GM21360 (cell line): ENCODE data around the gene CFAP299.
"Not testable (repeated sequence)": the region's sequence is repeated elsewhere in the genome, so short reads cannot be mapped to it uniquely, and the experiment has no call there.

Source experiments
- ATAC-seq: cut with Tn5 transposase; IDR thresholded peaks from one replicate; pipeline ENCODE4 v1.9.1; 2021; ENCODE audit warnings: mild to moderate bottlenecking, moderate library complexity; ENCODE audit not compliant: unreplicated experiment

CFAP299 gene

GRCh38 chr4:80324171-80324570 is 11.4 kb upstream of the CFAP299 start:
- ATAC-seq: no peak

GRCh38 chr4:80331693-80332092 is 3.8 kb upstream of the CFAP299 start:
- no peak for ATAC-seq

GRCh38 chr4:80333121-80333520 is 2.4 kb upstream of the CFAP299 start:
- ATAC-seq: no peak

GRCh38 chr4:80334568-80334967 is 962 bp upstream of the CFAP299 start:
- ATAC-seq: no peak

GRCh38 chr4:80335226-80335553 is 340 bp upstream of the CFAP299 start:
- ATAC-seq: no peak

- no peak for ATAC-seq
Observed at GRCh38 chr4:80336582-80336981, 1.1 kb downstream of the CFAP299 start.

- ATAC-seq: no peak
Observed at GRCh38 chr4:80340036-80340435, 4.5 kb downstream of the CFAP299 start.

- ATAC-seq: not testable (repeated sequence)
Observed at GRCh38 chr4:80342684-80343083, 7.2 kb downstream of the CFAP299 start.

GRCh38 chr4:80343887-80344286 is 8.4 kb downstream of the CFAP299 start:
- ATAC-seq: no peak

GRCh38 chr4:80360084-80360483 is 24.6 kb downstream of the CFAP299 start:
- ATAC-seq: no peak

GRCh38 chr4:80360900-80361299 is 25.4 kb downstream of the CFAP299 start:
- ATAC-seq: no peak

GRCh38 chr4:80361329-80361900 is 25.9 kb downstream of the CFAP299 start:
- ATAC-seq: no peak

- peak; percentile 89 for ATAC-seq
Observed at GRCh38 chr4:80362578-80363181, 27.1 kb downstream of the CFAP299 start.

- no peak for ATAC-seq
Observed at GRCh38 chr4:80365928-80366327, 30.4 kb downstream of the CFAP299 start.

- no peak for ATAC-seq
Observed at GRCh38 chr4:80367737-80368136, 32.2 kb downstream of the CFAP299 start.

GRCh38 chr4:80370635-80371034 is 35.1 kb downstream of the CFAP299 start:
- ATAC-seq: no peak

- no peak for ATAC-seq
Observed at GRCh38 chr4:80371046-80371445, 35.5 kb downstream of the CFAP299 start.

- ATAC-seq: no peak
Observed at GRCh38 chr4:80374180-80374579, 38.6 kb downstream of the CFAP299 start.

- no peak for ATAC-seq
Observed at GRCh38 chr4:80382090-80382832, 46.7 kb downstream of the CFAP299 start.

- ATAC-seq: no peak
Observed at GRCh38 chr4:80385397-80386280, 50.1 kb downstream of the CFAP299 start.

- no peak for ATAC-seq
Observed at GRCh38 chr4:80386281-80386886, 50.9 kb downstream of the CFAP299 start.
